RKO (cell line): ENCODE results near the gene ZFYVE28.

Source experiments
- DNase-seq: peaks from one replicate; pipeline ENCODE4 v3.0.0-alpha.2; 2016; ENCODE audit warnings: low spot score

The ZFYVE28 gene

DNA sequence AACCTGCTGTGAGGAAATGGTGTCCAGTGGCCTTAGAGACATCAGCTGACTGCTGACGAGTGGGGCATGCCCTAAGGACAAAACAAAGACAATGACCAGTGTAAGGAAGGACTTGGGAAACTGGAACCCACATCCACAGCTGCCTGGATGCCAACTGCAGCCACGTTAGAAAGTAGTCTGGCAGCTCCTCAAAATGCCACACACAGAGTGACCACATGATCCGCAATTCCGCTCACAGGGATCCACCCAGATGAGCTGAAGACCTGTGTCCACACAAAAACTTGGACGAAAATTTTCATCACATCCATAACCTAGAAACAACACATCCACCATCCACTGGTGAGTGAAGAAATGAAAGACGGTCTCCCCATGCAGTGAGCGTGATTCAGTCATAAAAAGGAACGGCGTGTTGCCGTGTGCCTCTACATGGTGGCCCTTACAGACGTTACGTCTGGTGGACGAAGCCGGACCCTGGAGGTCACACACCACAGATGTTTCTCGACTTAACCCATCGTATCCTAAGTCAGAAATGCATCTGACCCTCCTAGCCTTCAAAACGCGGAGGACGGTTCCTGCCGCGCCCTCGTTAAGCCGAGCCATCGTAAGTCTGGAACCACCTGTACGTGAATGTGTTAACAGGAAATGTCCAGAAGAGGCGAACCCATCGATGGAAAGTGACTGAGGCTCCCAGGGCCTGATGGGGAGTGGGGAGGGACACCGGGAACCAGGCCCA is 115.9 kb downstream of the ZFYVE28 start:
- no peak for DNase-seq

DNA sequence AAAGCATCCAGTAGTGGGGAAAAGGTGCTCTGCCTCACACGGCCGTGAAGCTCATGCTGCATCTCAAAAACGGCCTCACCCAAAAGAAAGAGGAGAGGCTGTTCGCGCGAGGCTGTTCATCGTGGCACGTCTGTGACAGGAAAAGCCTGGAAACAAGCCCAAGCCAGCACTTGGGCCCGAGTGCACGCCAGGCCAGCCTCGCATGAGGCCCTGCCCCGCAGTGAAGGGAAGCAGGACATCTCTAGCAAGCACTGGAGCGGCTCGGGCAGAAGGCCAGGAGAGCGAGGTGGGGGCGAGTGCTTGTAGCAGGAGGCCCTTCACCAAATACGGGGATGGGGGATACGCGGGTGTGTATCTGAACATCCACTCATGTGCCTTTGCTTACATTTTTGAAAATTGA is 116.6 kb downstream of the ZFYVE28 start:
- DNase-seq, result no peak

- no peak for DNase-seq
Measured at GRCh38 chr4:2301225-2301642, 117.2 kb downstream of the ZFYVE28 start.

DNA sequence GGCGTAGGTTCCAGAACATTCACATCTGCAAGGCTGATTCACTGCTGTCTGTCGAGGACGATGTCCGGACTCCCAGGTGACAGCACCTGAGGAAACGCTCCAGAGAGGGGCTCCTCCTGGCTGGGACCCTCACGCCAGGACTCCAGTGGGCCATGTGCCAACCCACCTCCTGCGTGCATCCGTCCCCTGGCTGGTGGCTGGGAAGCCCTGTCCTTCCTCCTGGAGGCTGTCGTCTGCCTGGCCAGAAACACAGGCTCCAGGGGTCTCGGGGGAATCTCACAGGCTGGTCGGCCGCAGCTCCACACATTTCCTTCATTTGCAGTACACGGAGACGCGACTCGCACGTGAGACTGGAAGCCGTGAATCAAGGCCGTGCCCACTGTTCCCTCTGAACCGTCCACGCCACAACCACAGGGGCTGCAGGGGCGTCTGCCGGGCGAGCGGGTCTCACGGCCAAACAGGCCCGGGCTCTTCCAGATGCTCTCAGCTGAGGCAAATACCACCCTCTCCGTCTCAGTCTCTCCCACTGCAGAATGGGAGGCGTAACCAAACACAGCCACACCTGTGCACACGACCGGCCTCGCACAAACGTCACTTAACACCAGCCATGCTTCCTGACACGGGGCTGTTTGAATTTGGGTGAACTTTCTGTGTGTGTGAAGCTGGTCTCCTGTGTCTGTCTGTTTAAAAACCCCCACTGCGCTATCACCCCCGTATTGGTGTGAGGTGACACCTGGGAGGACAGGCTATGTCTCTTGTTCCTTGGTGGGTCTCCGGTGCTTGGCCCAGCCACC is 117.8 kb downstream of the ZFYVE28 start:
- DNase-seq, result no peak

- DNase-seq, result no peak
Measured at GRCh38 chr4:2299794-2300193, 118.7 kb downstream of the ZFYVE28 start.

DNA sequence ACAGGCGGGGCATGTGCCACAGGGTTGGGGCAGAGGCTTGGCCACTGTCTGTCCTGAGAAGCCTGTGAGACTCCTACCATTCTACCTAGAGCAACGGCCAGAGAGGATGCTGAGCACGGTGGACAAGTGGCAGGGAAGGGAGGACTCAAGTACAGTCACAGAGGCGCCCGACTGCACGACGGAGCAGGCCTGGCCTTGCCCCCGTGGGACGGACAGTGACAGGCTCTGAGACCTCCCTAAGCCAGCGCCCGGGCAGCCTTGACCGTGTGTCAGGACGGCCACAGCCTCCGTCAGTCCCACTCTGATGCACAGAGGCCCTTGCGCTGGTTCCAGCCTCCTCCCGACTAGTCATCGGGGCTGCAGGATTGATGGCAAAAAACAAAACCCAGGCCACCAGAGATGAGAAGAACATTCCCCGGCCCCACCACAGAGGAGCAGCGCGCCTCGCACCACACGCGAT is 119.9 kb downstream of the ZFYVE28 start:
- DNase-seq, result no peak

- DNase-seq, result no peak
Measured at GRCh38 chr4:2297606-2298531, 120.6 kb downstream of the ZFYVE28 start.

- no peak for DNase-seq
Measured at GRCh38 chr4:2296631-2297601, 121.5 kb downstream of the ZFYVE28 start.

DNA sequence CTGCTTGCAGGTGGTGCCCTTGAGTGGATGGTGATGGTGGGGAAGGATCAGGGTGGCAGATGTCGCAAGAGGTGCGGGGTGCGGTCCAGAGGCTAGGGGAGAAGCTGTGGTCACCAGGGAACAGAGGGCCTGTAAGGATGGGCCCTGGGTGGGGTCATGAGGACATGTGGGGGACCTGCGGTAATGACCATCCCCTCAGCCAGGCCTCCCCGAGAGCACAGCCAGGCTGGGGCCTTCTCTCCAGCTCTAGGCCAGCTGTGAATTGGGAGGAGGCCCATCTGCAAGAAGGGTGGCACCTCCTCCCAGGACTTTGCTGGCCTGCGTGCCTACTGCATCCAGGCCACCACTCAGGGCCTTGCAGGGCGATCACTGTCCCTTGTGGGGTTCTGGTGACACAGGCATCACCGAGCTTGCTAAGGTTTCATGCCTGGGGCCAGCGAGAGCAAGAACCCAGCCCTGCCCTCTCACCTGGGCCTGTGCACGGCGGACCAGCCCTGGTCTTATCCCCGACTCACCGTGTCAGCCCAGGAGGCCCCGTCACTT is 122.5 kb downstream of the ZFYVE28 start:
- DNase-seq, result no peak

GRCh38 chr4:2295500-2295899 is 122.9 kb downstream of the ZFYVE28 start:
- DNase-seq, result no peak

DNA sequence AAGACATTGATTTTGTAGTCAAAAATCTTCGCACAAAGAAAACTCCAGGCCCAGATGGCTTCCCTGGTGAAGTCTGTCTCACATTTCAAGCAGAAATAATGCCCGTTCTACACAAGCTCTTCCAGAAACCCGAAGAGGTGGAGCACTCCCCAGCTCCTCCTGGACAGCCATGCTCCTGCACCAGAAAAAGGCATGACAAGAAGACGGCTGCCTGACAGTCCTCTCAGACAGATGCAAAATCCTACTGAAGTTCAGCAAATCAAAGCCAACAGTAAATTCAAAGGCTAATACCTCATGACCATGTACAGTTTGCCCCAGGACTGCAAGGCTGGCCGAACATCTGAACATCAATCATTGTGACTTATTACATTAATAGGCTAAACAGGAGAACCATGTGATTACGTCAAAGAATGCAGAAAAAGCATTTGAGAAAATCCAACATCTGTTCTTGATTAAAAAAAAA is 125.8 kb downstream of the ZFYVE28 start:
- no peak for DNase-seq

DNA sequence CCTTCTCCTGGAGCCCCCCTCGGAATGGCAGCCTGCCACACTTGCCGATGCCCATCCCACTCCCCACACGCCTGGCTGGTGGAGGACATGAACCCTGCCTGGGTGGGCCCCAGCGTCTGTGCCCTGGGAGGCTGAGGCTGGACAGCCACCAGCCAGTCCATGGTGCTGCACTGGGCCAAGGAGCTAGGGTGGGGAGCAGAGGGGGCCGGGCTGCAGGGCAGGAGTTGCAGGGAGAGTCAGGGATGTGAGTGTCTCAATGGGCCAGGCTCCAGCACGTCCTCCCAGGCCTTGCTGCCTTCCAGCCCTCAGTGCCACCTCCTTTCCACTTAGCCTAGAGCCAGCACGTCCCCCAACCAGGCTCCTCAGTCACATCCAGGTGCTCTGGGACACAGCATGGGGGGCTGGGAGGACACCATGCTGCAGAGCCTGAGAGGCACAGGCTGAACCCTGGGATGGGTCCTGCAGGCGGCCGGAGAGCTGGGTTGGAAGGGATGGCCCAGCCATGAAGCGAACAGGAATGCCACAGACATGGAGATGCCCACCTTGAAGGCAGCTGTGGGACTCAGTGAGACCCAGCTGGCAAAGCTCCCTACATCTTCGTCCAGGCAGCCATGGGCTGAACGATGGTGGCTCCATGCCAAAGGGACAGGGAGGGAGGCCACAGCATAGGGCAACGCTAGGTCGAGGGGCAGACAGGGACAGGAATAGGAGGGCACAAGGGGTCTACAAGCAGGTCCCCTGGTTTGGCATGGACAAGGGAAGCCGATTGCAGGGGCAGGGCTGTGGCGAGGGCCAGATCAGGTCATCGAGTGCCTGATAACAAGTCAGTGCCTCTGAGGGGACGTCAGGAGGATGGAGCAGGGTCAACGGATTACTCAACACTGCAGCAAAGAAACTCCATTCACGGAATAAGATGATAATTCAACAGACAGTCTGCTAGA is 126.5 kb downstream of the ZFYVE28 start:
- no peak for DNase-seq

DNA sequence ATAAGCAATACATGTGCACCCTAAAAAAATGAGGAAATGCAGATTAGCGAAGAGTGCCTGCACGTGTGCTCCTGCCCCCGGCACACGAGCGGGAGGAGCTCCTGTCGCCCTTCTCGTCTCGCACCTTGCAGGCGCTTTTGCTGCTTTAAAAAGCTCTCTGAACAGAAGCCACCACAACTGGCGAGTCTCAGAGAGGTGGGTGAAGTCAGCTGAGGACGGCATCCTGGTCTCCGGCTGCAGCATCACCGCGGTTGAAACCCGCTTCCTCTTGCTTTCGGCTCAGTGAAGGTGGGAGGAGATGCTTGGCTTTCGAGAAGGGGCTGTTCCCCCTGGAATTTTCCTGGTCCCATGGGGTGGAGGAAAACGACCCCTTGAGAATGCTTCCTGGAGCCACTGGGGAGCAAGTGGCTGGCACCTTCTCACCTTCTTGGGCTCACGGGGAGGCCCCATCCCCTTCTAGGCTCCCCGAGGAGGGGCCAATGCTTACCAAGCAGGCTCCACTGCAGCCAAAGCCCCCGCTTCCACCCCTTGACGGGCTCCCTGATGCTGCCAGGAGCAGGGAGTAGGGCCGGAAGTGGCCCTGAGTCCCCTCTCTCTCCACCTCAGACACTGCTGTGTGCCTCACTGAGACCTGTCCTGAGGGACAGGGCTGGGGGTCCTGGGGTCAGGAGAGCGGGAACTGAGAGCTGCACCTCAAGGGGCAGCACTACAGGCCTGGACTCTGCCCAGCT is 127.3 kb downstream of the ZFYVE28 start:
- no peak for DNase-seq

- DNase-seq, result no peak
Measured at GRCh38 chr4:2290488-2290887, 128.0 kb downstream of the ZFYVE28 start.

DNA sequence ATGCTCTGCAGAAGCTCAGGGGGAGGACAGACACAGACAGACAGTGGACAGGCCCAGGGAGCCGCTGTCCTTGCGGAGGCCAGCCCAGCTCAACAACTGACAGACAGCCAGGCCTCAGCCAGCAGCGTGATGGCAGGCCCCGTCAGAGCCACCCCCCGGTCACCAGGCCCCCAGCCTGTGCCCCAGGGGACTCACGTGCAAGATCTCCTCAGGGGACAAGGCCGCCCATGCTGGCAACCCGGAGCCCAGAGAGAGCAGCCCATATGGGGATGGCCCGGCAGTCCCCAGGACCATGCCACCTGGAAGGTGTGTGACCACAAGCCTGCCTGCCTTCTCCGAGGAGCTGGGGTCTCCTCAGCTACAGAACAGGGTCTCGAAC is 128.5 kb downstream of the ZFYVE28 start:
- DNase-seq, result no peak

DNA sequence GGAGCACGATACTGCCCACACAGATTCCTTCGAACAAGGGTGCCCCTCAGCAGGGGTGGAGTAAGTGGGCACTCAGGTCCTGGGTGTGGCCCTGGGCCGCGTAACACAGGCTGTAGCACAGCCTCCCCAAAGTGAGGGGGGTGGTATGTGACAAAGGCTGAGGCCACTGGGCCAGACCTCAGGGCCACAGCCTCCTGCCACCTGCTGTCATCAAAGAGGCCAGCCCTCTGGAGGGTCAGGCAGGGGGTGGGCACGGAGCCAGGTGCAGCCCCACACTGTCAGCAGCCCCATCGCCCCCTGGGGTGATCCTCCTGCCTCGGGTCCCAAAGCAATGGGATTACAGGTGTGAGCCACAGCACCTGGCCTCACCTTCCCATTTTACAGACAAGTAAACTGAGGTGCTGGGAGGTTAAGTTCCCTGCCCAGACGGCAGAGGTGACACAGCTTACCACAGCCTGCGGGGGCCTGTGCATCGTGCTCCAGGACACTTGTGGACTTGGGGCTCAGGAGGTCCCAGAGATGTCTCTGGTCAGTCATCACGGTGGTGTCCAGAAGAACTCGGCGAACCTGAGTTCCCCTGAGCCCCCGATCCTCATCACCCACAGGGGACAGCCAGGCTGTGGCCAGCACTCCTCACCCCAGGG is 129.0 kb downstream of the ZFYVE28 start:
- no peak for DNase-seq

GRCh38 chr4:2288051-2288541 is 130.3 kb downstream of the ZFYVE28 start:
- no peak for DNase-seq

DNA sequence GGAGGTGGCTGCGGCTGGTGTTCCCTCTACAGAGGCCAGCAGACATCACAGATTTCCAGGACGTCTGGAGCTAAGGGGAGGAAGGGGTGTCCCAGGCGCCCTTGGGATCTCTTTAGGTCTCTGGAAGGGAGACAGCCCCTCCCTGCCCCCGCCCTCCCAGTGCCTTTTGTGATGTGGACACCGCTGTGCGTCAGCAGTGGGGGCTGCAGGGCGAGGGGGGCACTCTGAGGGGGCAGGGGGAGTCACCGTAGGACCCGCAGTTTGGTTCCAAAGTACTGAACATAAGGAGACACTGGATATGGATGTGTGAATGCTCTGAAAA is 130.9 kb downstream of the ZFYVE28 start:
- no peak for DNase-seq
